OCI-LY3 (cell line): ENCODE data around the gene TIPIN.

Experiments used
- H2AFZ ChIP-seq: fragments of 200-600, 300-600 bp; shearing (Covaris generic); 2 replicates; pipeline ENCODE4 v1.6.0; 2014; ENCODE audit warnings: antibody characterized with exemption, low read depth, low read length
- H3K27ac ChIP-seq: fragments of 200-600, 300-600 bp; sonication (generic); 2 replicates; pipeline ENCODE4 v1.5.1; 2014; ENCODE audit warnings: mild to moderate bottlenecking, low read length, moderate library complexity, mixed read lengths
- H3K27me3 ChIP-seq: fragments of 200-600, 300-600 bp; sonication (generic); 2 replicates; pipeline ENCODE4 v1.6.1; 2014; ENCODE audit warnings: low read depth, low read length, mixed read lengths
- H3K36me3 ChIP-seq: fragments of 200-600, 300-600 bp; sonication (generic); replicated peaks from 2 replicates; pipeline ENCODE3; 2014; ENCODE audit warnings: low read depth, low read length, mixed read lengths
- H3K4me1 ChIP-seq: fragments of 300-600, 200-600 bp; sonication (generic); 2 replicates; pipeline ENCODE4 v1.6.1; 2014; ENCODE audit warnings: low read length, mixed read lengths
- H3K4me2 ChIP-seq: fragments of 200-600, 300-600 bp; sonication (generic); 2 replicates; pipeline ENCODE4 v1.6.1; 2014; ENCODE audit warnings: low read length, mixed read lengths
- H3K4me3 ChIP-seq: fragments of 300-600, 200-600 bp; sonication (generic); 2 replicates; pipeline ENCODE4 v1.5.1; 2014; ENCODE audit warnings: antibody characterized with exemption, mild to moderate bottlenecking, low read length, moderate library complexity
- H3K79me2 ChIP-seq: fragments of 300-600, 200-600 bp; shearing (Covaris generic); 2 replicates; pipeline ENCODE4 v1.6.1; 2014; ENCODE audit warnings: mild to moderate bottlenecking, low read length, mixed read lengths
- H3K9ac ChIP-seq: fragments of 300-600, 200-600 bp; shearing (Covaris generic); 2 replicates; pipeline ENCODE4 v1.6.0; 2014; ENCODE audit warnings: mild to moderate bottlenecking, low read length, moderate library complexity
- H3K9me3 ChIP-seq: fragments of 200-600, 300-600 bp; shearing (Covaris generic); 2 replicates; pipeline ENCODE4 v1.6.1; 2014; ENCODE audit warnings: low read length, mixed read lengths; ENCODE audit not compliant: insufficient read depth
- H4K20me1 ChIP-seq: fragments of 200-600, 300-600 bp; sonication (generic); 2 replicates; pipeline ENCODE4 v1.6.1; 2016; ENCODE audit warnings: low read length, mixed read lengths; ENCODE audit not compliant: insufficient read depth
- CTCF ChIP-seq: fragments of 200-600, 300-600 bp; sonication (generic); IDR thresholded peaks from 2 replicates; pipeline ENCODE4 v1.5.1; 2014; ENCODE audit warnings: antibody characterized with exemption, low read length, low read depth
- EZH2phosphoT487 ChIP-seq: fragments of 200-600 bp; shearing (Covaris generic); IDR thresholded peaks from 2 replicates; pipeline ENCODE4 v1.6.1; 2018; ENCODE audit warnings: antibody characterized with exemption, mixed run types, low read depth

TIPIN gene

GRCh38 chr15:66390678-66391077, 34.2 kb upstream of the TIPIN start:
- Histone ChIP-seq H3K4me3 (peak overlapping the region; percentile 32; the same call in 1 of the 2 replicates), H3K9me3 (no peaks in the 10 kb centered on the region), H3K4me2 (peak overlapping the region; percentile 52), H3K9ac (no peak overlapping the region), H3K27me3 (no peaks in the 10 kb centered on the region), H3K36me3 (peaks cover 31% of the 10 kb centered on the region), H3K4me1 (peaks cover 35% of the 10 kb centered on the region), H4K20me1 (peaks cover 81% of the 10 kb centered on the region), H2AFZ (no peak overlapping the region), H3K79me2 (peaks cover 91% of the 10 kb centered on the region), H3K27ac (peak overlapping the region; percentile 30)
- TF ChIP-seq CTCF: no peak
- TF ChIP-seq EZH2phosphoT487: no peak

- H3K4me2 ChIP-seq: peak overlapping the region; percentile 52
Observed at GRCh38 chr15:66389859-66390381, 33.4 kb upstream of the TIPIN start.

GRCh38 chr15:66389098-66389858, 32.8 kb upstream of the TIPIN start:
- Histone ChIP-seq H3K36me3 (peaks cover 28% of the 10 kb centered on the region), H3K79me2 (peaks cover 83% of the 10 kb centered on the region), H3K27me3 (no peaks in the 10 kb centered on the region), H3K27ac (0 out of 2 replicates have a peak overlapping the region, but pooled peaks have one; percentile 30), H3K4me2 (peak overlapping the region; percentile 68), H3K9me3 (no peaks in the 10 kb centered on the region), H3K4me3 (peak overlapping the region; percentile 32; the same call in 1 of the 2 replicates), H3K9ac (no peak overlapping the region), H4K20me1 (peaks cover 67% of the 10 kb centered on the region), H3K4me1 (peaks cover 36% of the 10 kb centered on the region), H2AFZ (no peak overlapping the region)
- TF ChIP-seq CTCF: no peak
- TF ChIP-seq EZH2phosphoT487: no peak

More at GRCh38 chr15:66389859-66390381, 33.4 kb upstream of the TIPIN start:
- Histone ChIP-seq H4K20me1 (peaks cover 73% of the 10 kb centered on the region), H3K9ac (no peak overlapping the region), H3K27me3 (no peaks in the 10 kb centered on the region), H3K4me1 (peaks cover 36% of the 10 kb centered on the region), H3K9me3 (no peaks in the 10 kb centered on the region), H2AFZ (no peak overlapping the region), H3K36me3 (peaks cover 29% of the 10 kb centered on the region), H3K27ac (peak overlapping the region; percentile 30), H3K4me3 (peak overlapping the region; percentile 32; the same call in 1 of the 2 replicates), H3K79me2 (peaks cover 88% of the 10 kb centered on the region)
- TF ChIP-seq EZH2phosphoT487: no peak
- no peak for TF ChIP-seq CTCF

GRCh38 chr15:66388576-66388975, 32.1 kb upstream of the TIPIN start:
- Histone ChIP-seq H2AFZ (no peak overlapping the region), H3K4me1 (peaks cover 36% of the 10 kb centered on the region), H3K4me3 (peak overlapping the region; percentile 90), H3K79me2 (peaks cover 76% of the 10 kb centered on the region), H3K27ac (no peak overlapping the region), H3K4me2 (peak overlapping the region; percentile 87), H3K27me3 (no peaks in the 10 kb centered on the region), H3K9ac (peak overlapping the region; percentile 83; the same call in 1 of the 2 replicates), H3K36me3 (peaks cover 28% of the 10 kb centered on the region), H4K20me1 (peaks cover 60% of the 10 kb centered on the region), H3K9me3 (no peaks in the 10 kb centered on the region)
- TF ChIP-seq CTCF: no peak
- no peak for TF ChIP-seq EZH2phosphoT487
